ENCODE data around the gene OPCML.

OPCML gene

DNA sequence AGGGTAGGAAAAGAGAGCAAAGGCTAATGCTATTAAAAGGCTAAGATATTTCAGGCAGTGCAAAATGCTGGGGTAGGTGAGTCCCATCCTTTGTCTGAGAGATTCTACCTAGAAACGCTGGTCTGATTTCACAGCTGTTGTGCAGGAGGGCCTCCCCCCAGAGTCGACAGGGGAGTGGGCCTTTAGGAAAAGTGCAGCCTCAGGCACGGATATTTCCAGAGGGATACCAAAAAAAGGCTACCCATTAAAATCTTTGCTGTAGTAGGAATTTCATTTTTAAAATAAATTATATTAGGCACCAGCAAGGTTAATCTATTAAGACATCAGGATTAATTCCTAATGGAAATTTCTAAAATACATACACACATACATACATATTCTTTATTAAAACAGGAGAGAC is 280.5 kb downstream of the OPCML start:
- TF ChIP-seq BACH2 (CRISPR knock-in tag; IDR thresholded peaks at IDR 0.05; ENCODE audit: borderline replicate concordance) (no peak), OSR1 (CRISPR knock-in tag; IDR thresholded peaks at IDR 0.05) (no peak)
- ATAC-seq = no peak

GRCh38 chr11:133249530-133249929 is 282.8 kb downstream of the OPCML start:
- TF ChIP-seq ZFP30 (CRISPR knock-in tag; IDR thresholded peaks at IDR 0.05) = no peak
- no peak for TF ChIP-seq SNAI2 (CRISPR knock-in tag; IDR thresholded peaks at IDR 0.05)
- no peak for TF ChIP-seq ZNF565 (CRISPR knock-in tag; conservative IDR thresholded peaks at IDR 0.05; ENCODE audit: low read depth)
- TF ChIP-seq ISL1 (CRISPR knock-in tag; IDR thresholded peaks at IDR 0.05) = no peak
- no peak for TF ChIP-seq TOX (CRISPR knock-in tag; IDR thresholded peaks at IDR 0.05; ENCODE audit: borderline replicate concordance)
- no peak for TF ChIP-seq OSR1 (CRISPR knock-in tag; IDR thresholded peaks at IDR 0.05)
- TF ChIP-seq ZNF8 (CRISPR knock-in tag; IDR thresholded peaks at IDR 0.05) = no peak
- no peak for TF ChIP-seq ZC3H10 (CRISPR knock-in tag; IDR thresholded peaks at IDR 0.05)
- no peak for TF ChIP-seq CSRNP3 (CRISPR knock-in tag; IDR thresholded peaks at IDR 0.05)
- TF ChIP-seq GLIS3 (CRISPR knock-in tag; IDR thresholded peaks at IDR 0.05) = no peak
- TF ChIP-seq PPARA (CRISPR knock-in tag; IDR thresholded peaks at IDR 0.05; ENCODE audit: borderline replicate concordance) = no peak
- TF ChIP-seq ZFP3 (CRISPR knock-in tag; IDR thresholded peaks at IDR 0.05) = no peak
- no peak for TF ChIP-seq TCF4 (CRISPR knock-in tag; IDR thresholded peaks at IDR 0.05; ENCODE audit: borderline replicate concordance)
- no peak for TF ChIP-seq PATZ1 (CRISPR knock-in tag; IDR thresholded peaks at IDR 0.05; ENCODE audit: borderline replicate concordance)
- TF ChIP-seq, protein P1, sequence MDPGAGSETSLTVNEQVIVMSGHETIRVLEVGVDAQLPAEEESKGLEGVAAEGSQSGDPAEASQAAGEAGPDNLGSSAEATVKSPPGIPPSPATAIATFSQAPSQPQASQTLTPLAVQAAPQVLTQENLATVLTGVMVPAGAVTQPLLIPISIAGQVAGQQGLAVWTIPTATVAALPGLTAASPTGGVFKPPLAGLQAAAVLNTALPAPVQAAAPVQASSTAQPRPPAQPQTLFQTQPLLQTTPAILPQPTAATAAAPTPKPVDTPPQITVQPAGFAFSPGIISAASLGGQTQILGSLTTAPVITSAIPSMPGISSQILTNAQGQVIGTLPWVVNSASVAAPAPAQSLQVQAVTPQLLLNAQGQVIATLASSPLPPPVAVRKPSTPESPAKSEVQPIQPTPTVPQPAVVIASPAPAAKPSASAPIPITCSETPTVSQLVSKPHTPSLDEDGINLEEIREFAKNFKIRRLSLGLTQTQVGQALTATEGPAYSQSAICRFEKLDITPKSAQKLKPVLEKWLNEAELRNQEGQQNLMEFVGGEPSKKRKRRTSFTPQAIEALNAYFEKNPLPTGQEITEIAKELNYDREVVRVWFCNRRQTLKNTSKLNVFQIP (CRISPR knock-in tag; IDR thresholded peaks at IDR 0.05; ENCODE audit: borderline replicate concordance, low read depth) = no peak
- TF ChIP-seq ZNF70 (CRISPR knock-in tag; IDR thresholded peaks at IDR 0.05) = no peak
- no peak for TF ChIP-seq BACH2 (CRISPR knock-in tag; IDR thresholded peaks at IDR 0.05; ENCODE audit: borderline replicate concordance)
- no peak for TF ChIP-seq ARNTL (CRISPR knock-in tag; IDR thresholded peaks at IDR 0.05; ENCODE audit: borderline replicate concordance, low read depth)
- no peak for TF ChIP-seq ESRRG (CRISPR knock-in tag; IDR thresholded peaks at IDR 0.05)
- TF ChIP-seq, protein P2, sequence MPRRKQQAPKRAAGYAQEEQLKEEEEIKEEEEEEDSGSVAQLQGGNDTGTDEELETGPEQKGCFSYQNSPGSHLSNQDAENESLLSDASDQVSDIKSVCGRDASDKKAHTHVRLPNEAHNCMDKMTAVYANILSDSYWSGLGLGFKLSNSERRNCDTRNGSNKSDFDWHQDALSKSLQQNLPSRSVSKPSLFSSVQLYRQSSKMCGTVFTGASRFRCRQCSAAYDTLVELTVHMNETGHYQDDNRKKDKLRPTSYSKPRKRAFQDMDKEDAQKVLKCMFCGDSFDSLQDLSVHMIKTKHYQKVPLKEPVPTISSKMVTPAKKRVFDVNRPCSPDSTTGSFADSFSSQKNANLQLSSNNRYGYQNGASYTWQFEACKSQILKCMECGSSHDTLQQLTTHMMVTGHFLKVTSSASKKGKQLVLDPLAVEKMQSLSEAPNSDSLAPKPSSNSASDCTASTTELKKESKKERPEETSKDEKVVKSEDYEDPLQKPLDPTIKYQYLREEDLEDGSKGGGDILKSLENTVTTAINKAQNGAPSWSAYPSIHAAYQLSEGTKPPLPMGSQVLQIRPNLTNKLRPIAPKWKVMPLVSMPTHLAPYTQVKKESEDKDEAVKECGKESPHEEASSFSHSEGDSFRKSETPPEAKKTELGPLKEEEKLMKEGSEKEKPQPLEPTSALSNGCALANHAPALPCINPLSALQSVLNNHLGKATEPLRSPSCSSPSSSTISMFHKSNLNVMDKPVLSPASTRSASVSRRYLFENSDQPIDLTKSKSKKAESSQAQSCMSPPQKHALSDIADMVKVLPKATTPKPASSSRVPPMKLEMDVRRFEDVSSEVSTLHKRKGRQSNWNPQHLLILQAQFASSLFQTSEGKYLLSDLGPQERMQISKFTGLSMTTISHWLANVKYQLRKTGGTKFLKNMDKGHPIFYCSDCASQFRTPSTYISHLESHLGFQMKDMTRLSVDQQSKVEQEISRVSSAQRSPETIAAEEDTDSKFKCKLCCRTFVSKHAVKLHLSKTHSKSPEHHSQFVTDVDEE (CRISPR knock-in tag; IDR thresholded peaks at IDR 0.05) = no peak
- no peak for ATAC-seq

DNA sequence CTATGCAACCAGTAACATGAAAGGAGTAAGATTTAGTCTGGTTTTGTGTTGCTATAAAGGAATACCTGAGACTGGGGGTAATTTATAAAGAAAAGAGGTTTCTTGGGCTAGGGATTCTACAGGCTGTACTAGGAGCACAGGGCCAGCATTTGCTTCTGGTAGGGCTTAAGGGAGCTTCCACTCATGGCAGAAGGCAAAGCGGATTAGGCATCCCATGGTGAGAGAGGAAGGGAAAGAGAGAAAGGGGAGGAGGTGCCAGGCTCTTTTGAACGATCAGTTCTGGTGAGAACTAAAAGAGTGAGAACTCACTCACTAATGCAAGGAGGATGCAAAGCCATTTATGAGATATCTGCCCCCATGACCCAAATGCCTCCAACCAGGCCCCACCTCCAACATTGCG is 283.2 kb downstream of the OPCML start:
- TF ChIP-seq ARNTL (CRISPR knock-in tag; IDR thresholded peaks at IDR 0.05; ENCODE audit: borderline replicate concordance, low read depth) (no peak), TOX (CRISPR knock-in tag; IDR thresholded peaks at IDR 0.05; ENCODE audit: borderline replicate concordance) (no peak), ESRRG (CRISPR knock-in tag; IDR thresholded peaks at IDR 0.05) (no peak), SNAI2 (CRISPR knock-in tag; IDR thresholded peaks at IDR 0.05) (no peak), ZNF8 (CRISPR knock-in tag; IDR thresholded peaks at IDR 0.05) (no peak)
- ATAC-seq = no peak

DNA sequence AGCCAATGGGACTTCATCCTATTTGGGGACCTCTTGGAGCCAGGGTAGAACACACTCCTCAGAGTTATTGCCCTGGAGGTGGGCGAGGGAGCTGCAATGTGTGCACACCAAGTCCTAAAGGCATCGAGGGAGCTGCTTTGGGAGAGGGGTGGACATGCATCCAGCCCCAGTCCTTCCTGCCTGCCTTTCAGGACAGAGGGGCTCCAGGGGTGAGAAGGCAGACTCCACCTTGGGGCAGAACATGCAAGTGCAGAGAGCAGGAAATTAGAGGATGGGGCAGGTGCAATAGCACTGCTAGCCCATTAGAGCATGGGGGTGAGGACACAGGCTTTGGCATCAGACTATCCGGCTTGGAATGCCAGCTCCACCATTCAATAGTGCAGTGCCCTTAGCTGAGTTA is 288.5 kb downstream of the OPCML start:
- no peak for TF ChIP-seq TOX (CRISPR knock-in tag; IDR thresholded peaks at IDR 0.05; ENCODE audit: borderline replicate concordance)
- no peak for TF ChIP-seq ESRRG (CRISPR knock-in tag; IDR thresholded peaks at IDR 0.05)
- TF ChIP-seq OSR1 (CRISPR knock-in tag; IDR thresholded peaks at IDR 0.05) = no peak
- TF ChIP-seq CSDC2 (CRISPR knock-in tag; IDR thresholded peaks at IDR 0.05) = no peak
- TF ChIP-seq ZFP3 (CRISPR knock-in tag; IDR thresholded peaks at IDR 0.05) = no peak
- ATAC-seq = no peak

Measured in SK-N-SH treated with all-trans-retinoic acid at 6 μM for 48 hours (cell line).